HCT116 (cell line): Measurements from ENCODE around the gene MGP. TPM values are rescaled to one million over a fixed set of nuclear protein-coding genes. Genes with fewer than 3 reads are reported as not detected.
A peak's percentile ranks its signal among the peaks of the same experiment; 100 is the strongest.

Experiments used
- ATAC-seq: fragments of 200-7000 bp; cut with Tn5 transposase; 2 replicates; pipeline ENCODE4 v1.9.1; 2020; ENCODE audit warnings: mild to moderate bottlenecking, moderate library complexity
- BruUV-seq: library from RNA; stranded (reverse); fragments of 400-500 nt; replicated peaks from 2 replicates; lab custom pipeline; 2021; lab: Mats Ljungman, UMichigan
- CTCF ChIA-PET: fragments of 300-600 bp; sonication (Branson Sonifier 250); formaldehyde crosslinking; loops from one replicate; lab custom pipeline; 2021; ENCODE audit warnings: antibody characterized with exemption; lab: Charles Lee
- POLR2A ChIA-PET: fragments of 300-600, 350-600 bp; sonication (Branson Sonifier 250); formaldehyde crosslinking; loops from one replicate; lab custom pipeline; 2021; ENCODE audit warnings: antibody characterized with exemption; lab: Charles Lee
- RAD21 ChIA-PET, 2 experiments: fragments of 300-600 bp; sonication (Branson Sonifier 250); formaldehyde crosslinking; loops; one replicate each; lab custom pipeline; 2023; ENCODE audit warnings: low total read pairs in 2 of 2; ENCODE audit not compliant: uncharacterized antibody in 2 of 2, unreplicated experiment in 2 of 2, low non-redundant PET in 1 of 2; lab: Charles Lee
- DNase-seq: peaks from one replicate; pipeline ENCODE4 v3.0.0-alpha.2; 2010; ENCODE audit warnings: low read depth, low spot score
- H2AFZ ChIP-seq: fragments of 200-600 bp; shearing (Covaris generic), sonication (generic); 2 replicates; pipeline ENCODE4 v1.6.1; 2017; ENCODE audit warnings: low read depth, mixed run types, mixed read lengths, antibody characterized with exemption, low read length; ENCODE audit not compliant: poor library complexity, severe bottlenecking
- H3K27ac ChIP-seq: 2 replicates; pipeline ENCODE4 v1.5.1; 2012; ENCODE audit warnings: low read depth, low read length
- H3K27me3 ChIP-seq: fragments of 200-600 bp; sonication (generic); 2 replicates; pipeline ENCODE4 v1.6.1; 2016; ENCODE audit warnings: mixed run types, low read length, mixed read lengths; ENCODE audit not compliant: insufficient read depth
- H3K36me3 ChIP-seq, 2 experiments: fragments of 200-500 bp in 1 of 2; fragments of 200-600 bp in 1 of 2; sonication (Bioruptor generic) in 1 of 2; sonication (generic) in 1 of 2; 2 replicates each; pipeline versions ENCODE4 v1.5.1 to v1.6.1; 2014 to 2016; ENCODE audit warnings: low read length in 2 of 2, inconsistent platforms in 1 of 2, mixed read lengths in 1 of 2, mixed run types in 1 of 2; ENCODE audit not compliant: insufficient read depth in 2 of 2, control insufficient read depth in 1 of 2
- H3K4me1 ChIP-seq, 2 experiments: fragments of 200-600 bp in 1 of 2; sonication (generic) in 1 of 2; 2 replicates each; pipeline versions ENCODE4 v1.5.1 to v1.6.1; 2012 to 2017; ENCODE audit warnings: low read length in 2 of 2, inconsistent platforms in 1 of 2, mild to moderate bottlenecking in 1 of 2, mixed read lengths in 1 of 2, mixed run types in 1 of 2, moderate library complexity in 1 of 2; ENCODE audit not compliant: insufficient read depth in 2 of 2, control insufficient read depth in 1 of 2
- H3K4me2 ChIP-seq: fragments of 200-600 bp; sonication (generic); 2 replicates; pipeline ENCODE4 v1.6.1; 2017; ENCODE audit warnings: mixed run types, low read length, mixed read lengths
- H3K4me3 ChIP-seq, 2 experiments: fragments of 200-600 bp in 1 of 2; sonication (generic) in 1 of 2; replicated peaks in 1 of 2; 2 replicates each; pipeline ENCODE4 v1.5.1; 2011 to 2016; ENCODE audit warnings: low read length in 2 of 2, control low read depth in 1 of 2, low read depth in 1 of 2, mild to moderate bottlenecking in 1 of 2, mixed read lengths in 1 of 2, mixed run types in 1 of 2
- H3K79me2 ChIP-seq: fragments of 200-600 bp; sonication (generic); 2 replicates; pipeline ENCODE4 v1.6.1; 2017; ENCODE audit warnings: mild to moderate bottlenecking, mixed run types, low read length, moderate library complexity, mixed read lengths; ENCODE audit not compliant: insufficient read depth
- H3K9ac ChIP-seq: fragments of 200-600 bp; sonication (generic); 2 replicates; pipeline ENCODE4 v1.6.1; 2016; ENCODE audit warnings: low read length, mixed read lengths
- H3K9me2 ChIP-seq: fragments of 200-600 bp; sonication (generic), shearing (Covaris generic); 2 replicates; pipeline ENCODE4 v1.6.1; 2017; ENCODE audit warnings: mixed run types, mild to moderate bottlenecking, moderate library complexity; ENCODE audit not compliant: insufficient read depth
- H3K9me3 ChIP-seq, 2 experiments: fragments of 200-500 bp in 1 of 2; fragments of 200-600 bp in 1 of 2; sonication (Bioruptor generic) in 1 of 2; sonication (generic) in 1 of 2; 2 replicates each; pipeline ENCODE4 v1.6.1; 2014 to 2017; ENCODE audit warnings: low read length in 2 of 2, mixed read lengths in 2 of 2, inconsistent platforms in 1 of 2, low read depth in 1 of 2, mild to moderate bottlenecking in 1 of 2, mixed run types in 1 of 2, moderate library complexity in 1 of 2; ENCODE audit not compliant: control insufficient read depth in 1 of 2, insufficient read depth in 1 of 2
- H4K20me1 ChIP-seq: fragments of 200-600 bp; sonication (generic), shearing (Covaris generic); 2 replicates; pipeline ENCODE4 v1.6.1; 2017; ENCODE audit warnings: mixed run types, mild to moderate bottlenecking, moderate library complexity; ENCODE audit not compliant: insufficient read depth
- CBX3 ChIP-seq: IDR thresholded peaks from 2 replicates; pipeline ENCODE4 v1.6.1; 2012; ENCODE audit warnings: low read depth
- CEBPB ChIP-seq: IDR thresholded peaks from 2 replicates; pipeline ENCODE4 v1.6.1; 2012; ENCODE audit warnings: low read depth
- EZH2phosphoT487 ChIP-seq: fragments of 200-600 bp; IDR thresholded peaks from 2 replicates; pipeline ENCODE4 v1.6.1; 2018; ENCODE audit warnings: antibody characterized with exemption, borderline replicate concordance
- FOSL1 ChIP-seq: IDR thresholded peaks from 2 replicates; pipeline ENCODE4 v1.6.1; 2012; ENCODE audit warnings: low read depth
- JUND ChIP-seq: IDR thresholded peaks from 2 replicates; pipeline ENCODE4 v1.6.1; 2012
- POLR2AphosphoS5 ChIP-seq: IDR thresholded peaks from 2 replicates; pipeline ENCODE4 v1.6.1; 2011; ENCODE audit warnings: mild to moderate bottlenecking, low read depth, low read length, moderate library complexity
- RAD21 ChIP-seq: IDR thresholded peaks from 2 replicates; pipeline ENCODE4 v1.6.1; 2012; ENCODE audit warnings: low read depth, mild to moderate bottlenecking
- REST ChIP-seq: IDR thresholded peaks from 2 replicates; pipeline ENCODE4 v1.6.1; 2012; ENCODE audit warnings: low read depth
- SIN3A ChIP-seq: IDR thresholded peaks from 2 replicates; pipeline ENCODE4 v1.6.1; 2012; ENCODE audit warnings: low read depth
- SRF ChIP-seq: IDR thresholded peaks from 2 replicates; pipeline ENCODE4 v1.6.1; 2012; ENCODE audit warnings: low read depth
- TCF7L2 ChIP-seq: IDR thresholded peaks from 2 replicates; pipeline ENCODE4 v1.7.0; 2011; ENCODE audit warnings: borderline replicate concordance, inconsistent platforms; ENCODE audit not compliant: insufficient read depth, insufficient read length; ENCODE audit errors: extremely low read depth
- ZNF274 ChIP-seq: fragments of 200-500 bp; sonication (Bioruptor generic); IDR thresholded peaks from 2 replicates; pipeline ENCODE4 v1.6.1; 2014; ENCODE audit warnings: mild to moderate bottlenecking, low read depth, low read length, inconsistent platforms
- intact Hi-C: fragments of 100-400 bp; cut with micrococcal nuclease; formaldehyde crosslinking; loops from 2 replicates; pipeline ENCODE4 v1.10.0; 2022
- total RNA-seq: library from RNA; stranded (reverse); gene quantifications from one replicate; pipeline ENCODE4 v1.2.1, GENCODE V29; 2021; ENCODE audit not compliant: unreplicated experiment
- TF ChIP-seq, protein P1 (sequence below): IDR thresholded peaks from 2 replicates; pipeline ENCODE4 v1.6.1; 2011; ENCODE audit warnings: mild to moderate bottlenecking, low read length, moderate library complexity; ENCODE audit not compliant: insufficient replicate concordance; ENCODE audit errors: extremely low read depth

The MGP gene
- total RNA-seq, 1 experiment from 2014 or later = 1.3 TPM

DNA sequence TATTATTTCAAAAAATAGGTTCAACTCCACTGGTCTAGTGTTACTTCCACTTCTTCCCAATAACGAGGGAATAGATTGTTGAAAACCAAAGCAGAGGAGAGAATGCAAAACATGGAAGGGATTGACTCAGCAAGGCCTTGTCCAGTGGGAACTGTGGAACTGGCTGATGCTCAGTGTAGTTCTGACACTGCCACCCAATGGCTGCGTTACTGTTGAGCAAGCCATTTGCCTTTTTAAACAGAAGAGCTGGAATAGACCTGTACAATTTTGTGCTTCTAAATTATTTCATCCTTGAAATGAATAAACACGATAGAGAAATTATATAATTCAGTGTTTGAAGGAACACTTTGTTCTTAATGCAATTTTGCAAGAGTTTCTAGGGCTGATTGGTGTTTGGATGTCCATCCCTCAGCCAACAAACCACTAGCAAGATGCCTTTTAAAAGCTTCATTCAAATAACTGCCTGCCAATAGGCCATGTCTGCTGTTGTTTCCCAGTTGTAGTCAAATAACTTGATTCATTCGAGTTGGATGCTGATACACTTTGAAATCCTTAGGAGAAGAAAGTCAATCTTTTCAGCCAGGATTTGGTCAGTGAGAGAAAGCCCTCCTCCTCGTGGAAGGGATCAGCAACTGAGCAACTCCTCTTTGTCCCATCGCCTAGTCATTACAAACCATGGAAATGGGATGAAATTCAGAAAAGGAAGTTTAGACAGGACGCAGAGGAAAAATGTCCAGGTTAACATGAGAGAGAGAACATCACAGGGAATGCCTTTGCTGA is 7.3 kb upstream of the MGP start:
- Histone ChIP-seq H3K9me2 (no peaks in the 10 kb centered on the region), H3K79me2 (no peaks in the 10 kb centered on the region), H3K9me3 (no peaks in the 10 kb centered on the region), H3K36me3 (no peaks in the 10 kb centered on the region), H3K27ac (no peak overlapping the region), H3K4me3 (no peak overlapping the region), H2AFZ (no peak overlapping the region), H3K9ac (no peak overlapping the region), H3K4me2 (no peak overlapping the region), H3K27me3 (no peaks in the 10 kb centered on the region), H3K4me1 (no peaks in the 10 kb centered on the region), H4K20me1 (no peaks in the 10 kb centered on the region)
- RAD21 ChIA-PET = no interaction called here
- intact Hi-C loops = no loop called here
- no peak for DNase-seq
- POLR2A ChIA-PET = no interaction called here
- TF ChIP-seq CBX3 = no peak
- TF ChIP-seq RAD21 = peak; percentile 24
- CTCF ChIA-PET = interaction anchor here (0.7 to 0.9 kb wide), 2 partner anchors 8 to 82 kb away, joined by 3 read pairs; no protein-coding TSS in a partner anchor
- no TSS peak for BruUV-seq
- ATAC-seq = peak; percentile 58

DNA sequence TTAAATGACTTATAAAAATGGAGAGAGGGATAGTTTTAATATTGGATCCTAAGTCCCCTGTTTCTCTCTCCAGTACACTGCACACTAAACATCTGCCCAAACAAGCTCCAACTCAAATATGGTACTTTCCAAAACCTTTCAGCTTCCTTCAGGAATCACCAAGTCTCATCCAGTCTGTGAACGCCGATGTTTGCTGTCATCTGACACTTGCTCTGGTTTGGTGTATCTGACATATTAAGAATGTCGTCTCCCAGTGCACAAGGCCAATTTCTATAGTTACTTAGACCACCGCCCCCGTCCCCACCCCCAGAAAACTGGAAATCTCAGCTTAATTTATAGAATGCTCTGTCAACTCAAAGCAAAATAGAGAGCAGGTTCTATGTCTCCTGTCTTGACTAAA is 5.0 kb upstream of the MGP start:
- H3K4me1 ChIP-seq = no peaks in the 10 kb centered on the region
- ChIA-PET CTCF (no interaction called here), RAD21 (no interaction called here), POLR2A (no interaction called here)
- no peaks in the 10 kb centered on the region for H3K9me2 ChIP-seq
- DNase-seq (no peak), ATAC-seq (no peak)
- intact Hi-C loops = no loop called here
- no peaks in the 10 kb centered on the region for H3K79me2 ChIP-seq
- H3K9me3 ChIP-seq = no peaks in the 10 kb centered on the region
- H3K9ac ChIP-seq = no peak overlapping the region
- no peaks in the 10 kb centered on the region for H3K36me3 ChIP-seq
- H2AFZ ChIP-seq = no peak overlapping the region
- TF ChIP-seq TCF7L2 (no peak), EZH2phosphoT487 (no peak), POLR2AphosphoS5 (no peak), ZNF274 (no peak), SRF (no peak), JUND (no peak), RAD21 (no peak), CEBPB (no peak), FOSL1 (no peak), REST (no peak), SIN3A (no peak)
- TF ChIP-seq, protein P1, sequence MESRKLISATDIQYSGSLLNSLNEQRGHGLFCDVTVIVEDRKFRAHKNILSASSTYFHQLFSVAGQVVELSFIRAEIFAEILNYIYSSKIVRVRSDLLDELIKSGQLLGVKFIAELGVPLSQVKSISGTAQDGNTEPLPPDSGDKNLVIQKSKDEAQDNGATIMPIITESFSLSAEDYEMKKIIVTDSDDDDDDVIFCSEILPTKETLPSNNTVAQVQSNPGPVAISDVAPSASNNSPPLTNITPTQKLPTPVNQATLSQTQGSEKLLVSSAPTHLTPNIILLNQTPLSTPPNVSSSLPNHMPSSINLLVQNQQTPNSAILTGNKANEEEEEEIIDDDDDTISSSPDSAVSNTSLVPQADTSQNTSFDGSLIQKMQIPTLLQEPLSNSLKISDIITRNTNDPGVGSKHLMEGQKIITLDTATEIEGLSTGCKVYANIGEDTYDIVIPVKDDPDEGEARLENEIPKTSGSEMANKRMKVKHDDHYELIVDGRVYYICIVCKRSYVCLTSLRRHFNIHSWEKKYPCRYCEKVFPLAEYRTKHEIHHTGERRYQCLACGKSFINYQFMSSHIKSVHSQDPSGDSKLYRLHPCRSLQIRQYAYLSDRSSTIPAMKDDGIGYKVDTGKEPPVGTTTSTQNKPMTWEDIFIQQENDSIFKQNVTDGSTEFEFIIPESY = no peak
- no peaks in the 10 kb centered on the region for H3K27me3 ChIP-seq
- H3K4me2 ChIP-seq = no peak overlapping the region
- no peak overlapping the region for H3K27ac ChIP-seq
- no peaks in the 10 kb centered on the region for H4K20me1 ChIP-seq
- no peak overlapping the region for H3K4me3 ChIP-seq
- no TSS peak for BruUV-seq
